HG03066 (cell line): Measurements from ENCODE around the gene LOC128125822.
"Not testable (repeated sequence)": the region's sequence is repeated elsewhere in the genome, so short reads cannot be mapped to it uniquely, and the experiment has no call there.

Experiments
- ATAC-seq: cut with Tn5 transposase; IDR thresholded peaks from one replicate; pipeline ENCODE4 v1.9.1; 2021; ENCODE audit warnings: low read depth; ENCODE audit not compliant: unreplicated experiment

The LOC128125822 gene

DNA sequence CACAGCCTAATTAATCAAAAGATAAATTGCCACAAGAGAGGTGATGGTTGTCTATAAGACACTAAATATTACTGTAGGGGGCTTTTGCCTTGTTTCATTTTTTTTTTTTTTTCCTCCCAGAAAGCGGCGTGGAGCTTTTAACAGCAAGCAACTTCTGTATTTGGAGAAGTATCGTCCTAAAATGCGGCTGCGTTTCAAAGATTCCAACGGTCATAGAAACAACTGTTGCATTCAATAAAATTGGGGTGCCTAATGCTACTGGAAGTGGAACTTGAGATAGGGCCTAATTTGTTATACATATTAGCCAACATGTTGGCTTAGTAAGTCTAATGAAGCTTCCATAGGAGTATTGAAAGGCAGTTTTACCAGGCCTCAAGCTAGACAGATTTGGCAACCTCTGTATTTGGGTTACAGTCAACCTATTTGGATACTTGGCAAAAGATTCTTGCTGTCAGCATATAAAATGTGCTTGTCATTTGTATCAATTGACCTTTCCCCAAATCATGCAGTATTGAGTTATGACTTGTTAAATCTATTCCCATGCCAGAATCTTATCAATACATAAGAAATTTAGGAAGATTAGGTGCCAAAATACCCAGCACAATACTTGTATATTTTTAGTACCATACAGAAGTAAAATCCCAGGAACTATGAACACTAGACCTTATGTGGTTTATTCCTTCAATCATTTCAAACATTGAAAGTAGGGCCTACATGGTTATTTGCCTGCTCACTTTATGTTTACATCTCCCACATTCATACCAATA lies 7.8 kb downstream of the LOC128125822 start:
- ATAC-seq, result no peak

DNA sequence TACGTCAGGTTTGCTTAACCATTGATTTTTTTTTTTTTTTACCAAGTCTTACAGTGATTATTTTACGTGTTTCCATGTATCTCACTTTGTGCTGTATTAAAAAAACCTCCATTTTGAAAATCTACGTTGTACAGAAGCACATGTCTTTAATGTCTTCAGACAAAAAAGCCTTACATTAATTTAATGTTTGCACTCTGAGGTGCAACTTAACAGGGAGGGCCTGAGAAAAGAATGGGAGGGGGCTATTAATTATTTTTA lies 8.4 kb downstream of the LOC128125822 start:
- ATAC-seq, result no peak

DNA sequence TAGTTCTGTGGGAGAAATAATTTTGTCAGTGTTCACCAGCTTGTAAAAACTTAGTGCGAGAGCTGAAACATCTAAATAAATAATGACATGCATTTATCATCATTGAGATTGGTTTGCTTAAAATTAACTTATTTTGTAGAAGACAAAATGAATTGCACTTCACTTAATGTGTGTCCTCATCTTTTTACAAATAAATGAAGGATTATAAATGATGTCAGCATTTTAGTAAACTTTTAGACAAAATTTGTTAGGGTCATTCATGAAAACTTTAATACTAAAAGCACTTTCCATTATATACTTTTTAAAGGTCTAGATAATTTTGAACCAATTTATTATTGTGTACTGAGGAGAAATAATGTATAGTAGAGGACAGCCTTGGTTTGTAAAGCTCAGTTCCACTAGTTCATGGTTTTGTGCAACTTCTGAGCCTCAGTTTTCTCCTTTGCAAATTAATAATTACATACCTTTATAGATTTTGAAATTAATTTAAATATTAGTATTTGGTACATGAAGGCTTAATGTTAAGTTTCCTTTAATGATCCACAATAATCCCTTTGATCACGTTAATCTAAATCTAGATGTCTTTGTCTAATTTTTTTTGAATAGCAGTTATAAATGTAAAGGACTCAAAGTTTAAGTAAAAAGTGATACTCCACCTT lies 9.2 kb downstream of the LOC128125822 start:
- ATAC-seq, result no peak

DNA sequence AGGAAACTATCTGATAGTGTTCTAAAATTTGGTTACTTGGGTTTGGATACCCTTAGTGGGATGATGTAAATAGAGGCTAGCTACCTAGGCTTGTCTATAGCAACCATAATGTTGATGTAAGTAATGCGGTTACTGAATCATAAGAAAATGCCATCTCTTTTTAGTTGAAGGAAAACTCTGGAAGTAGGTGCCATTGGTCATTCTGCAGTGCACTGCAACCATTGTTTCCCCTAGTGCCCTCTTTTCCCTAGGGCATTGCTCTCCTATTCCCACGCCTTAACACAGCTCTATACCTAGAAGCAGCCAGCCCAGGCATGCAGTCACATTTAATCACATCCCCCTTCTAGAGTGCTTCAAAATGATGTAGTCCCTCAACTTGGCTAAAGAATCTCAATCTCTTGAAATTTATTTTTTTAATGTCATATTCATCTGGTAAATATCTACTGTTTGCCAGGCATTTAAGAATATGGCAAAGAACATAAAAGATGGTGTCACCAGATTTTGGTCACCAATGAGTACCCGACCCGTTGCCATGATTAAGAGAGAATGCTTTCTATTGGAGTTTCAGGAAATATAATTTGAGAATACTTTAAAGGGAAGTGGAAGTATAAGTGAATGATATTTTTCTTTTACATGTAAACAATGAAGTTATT lies 10.4 kb downstream of the LOC128125822 start:
- ATAC-seq, result no peak

DNA sequence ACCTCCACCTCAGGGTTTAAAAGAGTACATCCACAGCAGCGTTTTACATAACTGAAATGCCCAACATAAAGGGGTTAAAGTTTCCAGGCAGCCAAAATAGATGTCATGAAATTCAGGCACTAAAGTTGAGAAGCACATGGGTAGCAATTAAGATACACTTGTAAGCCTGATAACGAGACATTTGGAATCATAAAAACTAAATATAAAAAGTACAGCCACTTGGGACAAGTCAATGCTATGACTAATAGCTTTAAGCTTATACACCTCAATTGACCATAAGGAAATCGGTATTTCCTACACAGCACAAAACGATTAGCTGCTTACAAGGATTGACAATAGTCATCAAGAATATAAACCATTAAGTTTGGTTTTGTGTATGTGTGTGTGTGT lies 11.8 kb downstream of the LOC128125822 start:
- no peak for ATAC-seq

DNA sequence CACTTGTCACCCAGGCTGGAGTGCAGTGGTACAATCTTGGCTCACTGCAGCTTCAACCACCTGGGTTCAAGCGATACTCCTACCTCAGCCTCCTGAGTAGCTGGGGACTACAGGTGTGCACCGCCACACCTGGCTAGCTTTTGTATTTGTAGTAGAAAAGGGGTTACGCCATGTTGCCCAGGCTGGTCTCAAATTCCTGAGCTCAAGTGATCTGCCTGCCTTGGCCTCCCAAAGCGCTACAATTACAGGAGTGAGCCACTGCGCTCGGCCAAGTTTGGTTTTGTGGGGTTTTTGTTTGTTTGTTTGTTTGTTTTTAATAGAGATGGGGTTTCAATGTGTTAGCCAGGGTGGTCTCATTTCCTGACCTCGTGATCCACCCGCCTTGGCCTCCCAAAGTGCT lies 12.3 kb downstream of the LOC128125822 start:
- ATAC-seq, result no peak

DNA sequence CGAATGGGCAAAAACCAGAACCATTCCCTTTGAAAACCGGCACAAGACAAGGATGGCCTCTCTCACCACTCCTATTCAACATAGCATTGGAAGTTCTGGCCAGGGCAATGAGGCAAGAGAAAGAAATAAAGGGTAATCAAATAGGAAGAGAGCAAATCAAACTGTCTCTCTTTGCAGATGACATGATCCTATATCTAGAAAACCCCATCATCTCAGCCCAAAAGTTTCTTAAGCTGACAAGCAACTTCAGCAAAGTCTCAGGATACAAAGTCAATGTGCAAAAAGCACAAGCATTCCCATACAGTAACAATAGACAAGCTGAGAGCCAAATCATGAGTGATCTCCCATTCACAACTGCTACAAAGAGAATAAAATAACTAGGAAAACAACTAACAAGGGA lies 13.4 kb downstream of the LOC128125822 start:
- not testable (repeated sequence) for ATAC-seq

DNA sequence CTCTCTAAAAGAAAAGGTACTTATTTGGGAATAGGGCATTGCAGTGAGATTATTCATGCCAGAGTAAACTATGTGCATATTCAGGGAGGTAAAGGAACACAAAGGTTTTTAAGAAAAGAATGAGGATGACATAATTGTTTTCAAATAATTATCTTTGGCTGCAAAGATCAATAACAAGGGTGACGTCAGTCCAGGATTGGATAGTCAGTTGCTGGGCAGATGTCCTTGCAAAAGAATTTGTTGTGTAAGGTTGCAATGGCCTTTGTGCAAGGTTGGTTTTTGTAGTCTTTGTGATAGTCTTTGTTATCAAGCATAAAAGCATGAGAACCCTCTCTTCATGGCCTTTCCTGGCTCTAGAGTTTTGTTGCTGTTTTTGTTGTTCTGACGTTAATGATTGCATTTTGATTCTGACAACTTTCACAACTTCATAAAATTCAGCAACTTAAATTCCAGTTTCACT lies 17.7 kb downstream of the LOC128125822 start:
- ATAC-seq, result no peak

DNA sequence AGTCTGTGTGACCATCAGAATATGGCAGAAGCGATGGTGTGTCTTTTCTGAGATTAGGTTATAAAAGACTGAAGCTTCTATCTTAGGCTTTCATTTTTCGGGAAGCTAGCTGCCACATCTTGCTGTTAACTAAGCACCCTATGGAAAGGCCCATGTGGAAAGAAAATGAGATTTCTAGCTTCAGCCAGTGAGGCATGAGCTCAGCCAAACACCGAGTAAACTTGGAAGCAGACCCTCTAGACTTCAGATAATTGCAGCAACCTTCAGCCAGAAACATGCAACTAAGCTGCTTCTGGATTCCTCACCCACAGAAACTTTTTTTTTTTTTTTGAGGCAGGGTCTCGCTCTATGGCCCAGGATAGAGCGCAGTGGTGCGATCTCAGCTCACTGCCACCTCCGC lies 20.6 kb downstream of the LOC128125822 start:
- no peak for ATAC-seq

DNA sequence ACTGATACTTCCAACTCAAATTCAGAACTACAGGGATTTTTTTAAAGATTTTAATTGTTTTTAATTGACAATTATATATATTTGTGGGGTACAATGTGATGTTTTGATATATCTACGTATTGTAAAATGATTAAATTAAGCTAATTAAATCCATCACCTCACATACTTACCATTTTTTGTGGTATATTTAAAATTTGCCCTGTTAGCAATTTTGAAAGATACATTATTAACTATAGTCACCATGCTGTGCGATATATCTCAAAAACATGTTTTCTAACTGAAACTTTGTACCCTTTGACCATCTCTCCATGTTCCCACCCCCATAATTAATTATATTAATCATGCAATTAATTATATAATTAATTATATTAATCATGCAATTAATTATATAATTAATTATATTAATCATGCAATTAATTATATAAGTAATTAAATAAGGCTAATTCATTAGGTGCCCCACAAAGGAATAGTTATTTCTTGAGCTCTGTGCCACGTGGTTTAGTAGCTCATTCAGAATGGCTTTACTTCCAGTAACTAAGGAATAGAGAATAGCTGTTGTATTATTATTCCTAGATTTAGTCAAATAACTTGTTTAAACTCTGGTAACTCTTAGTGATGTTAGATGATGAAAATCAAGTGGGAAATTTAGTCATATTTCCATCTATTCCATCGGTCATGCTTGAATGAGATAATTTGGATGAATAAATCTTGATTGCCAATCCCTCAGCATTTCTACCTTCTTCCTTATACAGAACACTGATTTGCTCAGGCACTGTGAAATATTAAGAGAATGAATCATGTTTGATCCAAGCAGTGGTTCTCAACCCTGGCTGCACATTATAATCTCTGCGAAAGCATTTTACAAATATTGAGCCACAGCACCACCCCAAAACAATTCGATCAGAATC lies 25.1 kb downstream of the LOC128125822 start:
- no peak for ATAC-seq

DNA sequence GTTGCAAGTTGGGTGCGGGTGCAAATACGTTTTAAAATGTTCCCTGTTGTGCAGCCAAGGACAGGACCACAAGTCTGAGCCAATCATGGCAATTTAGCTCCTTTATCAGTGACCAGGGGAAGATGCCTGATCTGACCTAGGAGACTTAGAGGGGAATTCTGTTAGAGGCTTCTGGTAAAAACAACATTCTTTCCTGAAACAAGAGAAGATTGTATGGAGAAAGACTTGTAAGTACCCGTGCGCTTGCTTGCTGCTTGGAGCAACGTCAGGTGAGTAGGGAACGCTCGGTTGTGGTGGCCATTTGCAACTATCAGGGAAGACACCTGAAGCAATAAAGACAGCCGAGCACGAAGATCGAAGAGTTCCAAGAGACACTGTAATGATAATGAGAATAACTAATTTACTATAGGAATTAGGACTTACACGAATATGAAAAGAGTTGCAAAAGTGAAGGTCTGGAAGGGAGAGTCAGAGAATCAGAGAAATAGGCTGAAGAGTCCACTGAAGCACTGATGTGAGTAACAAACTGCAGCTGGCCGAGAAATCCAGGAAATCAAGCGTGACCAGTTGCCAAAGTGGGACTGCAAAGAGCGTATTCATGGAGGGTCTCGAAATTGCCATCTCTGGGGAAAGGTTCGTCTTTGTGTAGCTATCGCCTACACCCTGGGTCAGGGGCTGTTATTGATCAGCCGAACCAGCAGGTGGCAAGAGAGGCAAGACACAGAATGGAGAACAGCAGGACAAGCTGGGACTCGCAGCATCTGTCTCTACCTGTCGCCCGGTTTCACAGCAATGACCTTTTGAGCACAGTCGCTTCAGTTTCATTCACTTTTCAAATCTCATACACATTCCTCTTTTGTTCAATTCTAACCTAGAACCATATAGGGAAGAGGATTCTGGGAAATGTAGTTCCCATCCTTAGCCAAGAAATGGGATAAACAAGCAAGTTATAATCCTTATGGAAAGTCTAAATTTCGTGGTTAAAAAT lies 26.1 kb downstream of the LOC128125822 start:
- ATAC-seq, result peak; percentile 99

DNA sequence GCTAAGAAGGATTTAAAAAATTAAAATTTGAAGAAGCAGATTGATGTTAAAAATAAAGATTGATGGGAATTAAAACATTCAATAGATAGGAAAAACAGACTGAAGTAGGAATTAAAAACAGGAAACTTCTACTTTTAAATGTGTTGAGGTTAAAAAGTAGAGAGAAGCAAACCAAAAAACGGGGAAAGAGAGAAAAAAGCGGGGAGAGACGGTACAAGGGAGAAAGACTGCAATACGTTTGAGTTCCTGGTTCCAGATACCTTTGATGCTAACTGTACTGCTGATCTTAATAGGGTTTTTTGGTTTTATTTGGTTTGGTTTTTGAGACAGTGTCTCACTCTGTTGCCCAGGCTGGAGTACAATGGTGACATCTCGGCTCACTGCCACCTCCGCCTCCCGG lies 27.0 kb downstream of the LOC128125822 start:
- no peak for ATAC-seq

DNA sequence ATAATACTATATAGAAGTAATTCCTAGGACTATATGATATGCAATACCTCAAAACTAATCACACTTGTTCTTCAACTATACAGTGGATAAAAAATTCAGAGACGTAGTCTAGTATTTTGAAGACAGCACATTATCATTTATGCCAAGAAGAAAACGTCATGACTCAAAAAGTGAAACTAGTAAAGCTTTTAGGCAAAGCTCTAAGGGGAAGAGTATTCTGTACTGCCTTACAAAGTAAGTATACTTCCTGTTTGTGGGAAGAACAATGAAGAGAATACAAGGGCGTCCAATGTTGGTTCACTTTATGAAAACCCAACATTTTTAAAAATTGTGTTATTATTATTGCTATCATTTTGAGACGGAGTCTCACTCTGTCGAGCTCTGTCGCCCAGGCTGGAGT lies 27.9 kb downstream of the LOC128125822 start:
- ATAC-seq, result no peak

DNA sequence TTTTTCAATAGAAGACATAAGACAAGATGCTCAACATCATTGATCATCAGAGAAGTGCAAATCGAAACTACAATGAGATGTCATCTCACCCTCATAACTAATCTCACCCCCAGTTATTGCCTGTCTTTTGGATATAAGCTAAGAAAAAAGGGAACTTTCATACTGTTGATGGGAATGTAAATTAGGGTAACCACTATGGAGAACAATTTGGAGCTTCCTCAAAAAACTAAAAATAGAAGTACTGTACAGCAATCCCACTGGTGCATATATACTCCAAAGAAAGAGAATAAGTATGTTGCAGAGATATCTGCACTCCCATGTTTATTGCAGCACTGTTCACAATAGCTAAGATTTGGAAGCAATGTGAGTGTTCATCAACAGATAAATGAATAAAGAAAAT lies 37.0 kb downstream of the LOC128125822 start:
- no peak for ATAC-seq

DNA sequence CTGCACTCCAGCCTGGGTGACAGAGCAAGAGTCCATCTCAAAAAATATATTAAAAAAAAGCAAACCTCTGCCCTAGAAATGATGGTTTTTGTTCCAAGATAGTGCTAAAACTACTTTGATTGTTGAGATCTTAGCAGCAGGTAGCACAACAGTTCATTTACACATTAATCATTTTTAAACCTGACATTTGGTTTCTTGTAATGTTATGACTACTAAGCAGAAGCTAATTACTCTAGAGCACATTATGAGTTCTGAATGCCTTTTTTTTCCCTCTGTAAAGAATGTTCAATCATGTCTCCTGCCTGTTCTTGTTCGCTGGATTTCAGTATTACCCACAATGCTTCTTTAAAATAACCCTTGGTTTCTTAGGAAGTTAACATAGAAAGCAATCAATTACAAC lies 38.7 kb downstream of the LOC128125822 start:
- no peak for ATAC-seq

DNA sequence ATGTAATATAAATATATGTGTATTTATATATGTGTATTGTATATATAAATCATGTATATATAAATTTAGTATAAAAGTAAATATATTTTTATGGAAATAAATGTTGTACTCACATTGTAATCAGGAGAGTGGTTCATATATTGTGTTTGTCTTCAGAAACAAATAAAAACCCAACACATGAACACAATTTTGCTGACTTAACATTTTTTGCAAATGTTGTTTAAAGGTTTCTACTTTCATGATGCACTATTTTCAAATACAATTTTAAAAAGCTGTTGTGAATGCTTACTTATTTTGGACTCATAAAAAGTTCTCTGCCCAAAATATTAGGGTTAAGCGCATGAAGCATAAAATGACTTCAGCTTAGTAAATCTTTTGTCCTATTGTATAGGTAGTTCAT lies 39.3 kb downstream of the LOC128125822 start:
- no peak for ATAC-seq

DNA sequence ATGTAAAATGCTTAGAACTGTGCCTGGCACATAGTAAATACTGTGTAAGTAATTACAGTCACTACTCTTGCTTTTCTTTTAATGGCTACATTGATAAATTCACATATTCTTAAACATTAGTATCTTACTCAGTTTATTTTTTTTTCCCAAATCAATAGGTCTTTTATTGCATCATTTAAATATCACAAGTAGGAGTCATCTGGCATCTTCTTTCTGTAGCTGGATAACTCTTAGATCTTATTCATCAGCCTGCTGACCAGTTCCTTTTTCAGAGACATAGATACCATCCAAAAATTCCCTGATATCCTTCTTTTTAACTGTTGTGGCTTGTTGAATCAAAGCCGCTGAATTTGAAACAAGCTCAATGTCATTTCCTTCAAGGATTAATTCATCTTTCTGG lies 43.3 kb downstream of the LOC128125822 start:
- ATAC-seq, result no peak
